C4-2B (cell line): ENCODE results near the gene SLC2A5.

ENCODE experiments used
- CTCF ChIP-seq: fragments of 450-650 bp; conservative IDR thresholded peaks from 2 replicates; pipeline ENCODE4 v1.5.1; 2017; ENCODE audit warnings: mild to moderate bottlenecking
- ZFX ChIP-seq: fragments of 450-650 bp; IDR thresholded peaks from 2 replicates; pipeline ENCODE4 v1.6.1; 2017

GRCh38 chr1:9093091-9093490, 23.7 kb upstream of the SLC2A5 start:
- no peak for TF ChIP-seq CTCF
- TF ChIP-seq ZFX: no peak
